ENCODE results near the gene SCRG1. TPM values are rescaled to one million over a fixed set of nuclear protein-coding genes. Genes with fewer than 3 reads are reported as not detected.

The SCRG1 gene
- total RNA-seq, result under 0.01 TPM in 2 replicates

DNA sequence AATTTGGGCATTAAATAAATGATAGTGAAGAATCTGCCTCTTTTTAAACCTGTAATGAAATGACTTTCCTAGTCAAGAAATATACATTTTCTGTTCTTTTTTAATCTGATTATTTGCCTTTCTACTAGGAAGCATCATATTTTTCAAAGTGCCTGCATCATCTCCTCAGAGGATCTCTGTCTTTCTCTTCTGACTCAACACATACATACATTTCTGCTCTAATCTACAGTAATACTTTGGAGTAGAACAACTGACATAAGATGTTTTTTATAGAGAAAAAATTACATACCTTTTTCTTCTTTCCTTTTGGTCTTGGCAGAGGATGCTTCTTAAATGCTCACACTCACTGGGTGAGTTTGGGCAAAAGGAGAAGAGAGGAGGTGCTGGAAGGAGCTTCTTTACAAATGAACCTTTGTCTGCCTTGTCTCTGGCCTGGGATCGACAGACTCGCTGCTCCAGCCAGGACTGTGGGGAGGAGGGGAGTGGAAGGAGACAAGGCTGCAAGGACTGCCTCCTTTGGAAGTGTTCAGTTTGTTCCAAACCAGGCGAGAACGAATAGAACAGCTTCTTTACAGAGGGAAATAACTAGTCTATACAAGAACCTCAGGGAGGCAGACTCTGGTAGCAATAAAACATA, at the start of gene SCRG1:
Gene SCRG1 (minus strand): TSS at position 338 of the 637 bp plus-strand sequence. CDS start 7,702 bp downstream, outside the sequence.

DNA sequence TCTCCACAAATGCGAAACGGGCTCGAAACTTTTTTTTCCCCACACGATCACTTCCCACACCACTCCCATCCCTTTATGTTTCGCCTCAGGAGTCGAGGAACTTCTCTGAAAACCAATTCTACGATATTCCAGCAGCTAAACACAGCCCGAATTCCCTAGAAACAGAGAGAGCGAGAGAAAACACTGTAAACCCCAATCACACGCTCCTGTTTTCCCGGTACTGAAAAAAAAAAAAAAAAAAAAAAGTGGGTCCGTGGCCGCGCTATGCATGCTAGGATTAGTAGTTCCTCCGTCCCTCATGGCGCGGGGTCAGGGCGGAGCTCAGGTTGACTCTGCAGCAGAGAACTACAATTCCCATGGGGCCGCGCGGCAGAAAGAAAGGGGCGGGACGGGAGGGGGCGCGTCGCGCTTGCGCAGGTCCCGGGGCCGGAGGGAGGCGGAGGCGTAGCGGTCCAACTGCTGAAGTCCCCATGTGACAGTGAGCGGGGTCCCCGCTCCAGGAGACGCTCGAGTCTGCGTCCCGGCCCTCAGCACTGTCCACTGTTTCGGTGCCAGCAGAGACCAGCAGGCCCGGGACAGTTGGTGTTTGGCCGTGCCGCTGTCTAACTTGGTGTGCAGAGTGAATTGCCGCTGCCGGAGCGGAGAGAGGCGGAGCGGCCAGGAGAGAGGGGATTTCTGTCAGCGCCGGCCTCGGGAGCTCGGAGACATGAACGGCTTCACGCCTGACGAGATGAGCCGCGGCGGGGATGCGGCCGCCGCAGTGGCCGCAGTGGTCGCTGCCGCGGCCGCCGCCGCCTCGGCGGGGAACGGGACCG, 28.2 kb downstream of the SCRG1 start, which contains the start of gene SAP30:
Gene SAP30 (plus strand): TSS at position 478 of the 815 bp plus-strand sequence. CDS start 229 bp downstream, at position 707.

Small RNA genes within 50 kb of the gene (small RNA-seq; reads per million reads assigned to genes)
- not detected for gene RNU6-1096P (ENCODE audit: low replicate concordance)

Other genes starting within 250 kb of the SCRG1 start
- 10.5 and 16.6 TPM in 2 replicates for gene GALNT7, start 230.3 kb downstream of the SCRG1 start, total RNA-seq
- 45.1 and 52.0 TPM in 2 replicates for gene HMGB2, start 64.8 kb downstream of the SCRG1 start, total RNA-seq
- gene SAP30, start 28.2 kb downstream of the SCRG1 start, total RNA-seq, result 7.4 and 14.2 TPM in 2 replicates
- gene HAND2, start 131.1 kb upstream of the SCRG1 start, total RNA-seq, result 28.8 and 70.2 TPM in 2 replicates